NCI-H446 treated with DMSO at 0.1 percent for 48 hours (cell line): Measurements from ENCODE around the gene GABPA.
"Not testable (repeated sequence)": the region's sequence is repeated elsewhere in the genome, so short reads cannot be mapped to it uniquely, and the experiment has no call there.

Source experiments
- DNase-seq: peaks from one replicate; lab custom pipeline; 2025; lab: John Stamatoyannopoulos, UW

GABPA gene

DNA sequence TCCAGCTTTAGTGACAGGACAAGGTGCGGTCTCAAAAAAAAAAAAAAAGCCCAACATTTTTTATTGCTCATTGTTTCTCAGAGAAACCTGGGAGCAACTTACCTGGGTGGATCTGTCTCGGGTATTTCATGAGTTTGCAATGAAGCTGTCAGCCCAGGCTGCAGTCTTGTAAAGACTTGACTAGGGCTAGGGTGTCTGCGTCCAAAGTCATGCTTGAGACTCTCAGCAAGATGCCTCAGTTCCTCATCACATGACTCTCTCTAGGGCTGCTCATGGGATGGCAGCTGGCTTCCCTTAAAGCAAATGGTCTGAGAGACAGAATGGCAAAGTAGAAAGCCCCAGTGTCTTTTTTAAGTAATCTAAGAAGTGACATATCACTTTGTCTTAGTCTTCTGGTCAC lies 8.1 kb downstream of the GABPA start:
- DNase-seq: no peak

DNA sequence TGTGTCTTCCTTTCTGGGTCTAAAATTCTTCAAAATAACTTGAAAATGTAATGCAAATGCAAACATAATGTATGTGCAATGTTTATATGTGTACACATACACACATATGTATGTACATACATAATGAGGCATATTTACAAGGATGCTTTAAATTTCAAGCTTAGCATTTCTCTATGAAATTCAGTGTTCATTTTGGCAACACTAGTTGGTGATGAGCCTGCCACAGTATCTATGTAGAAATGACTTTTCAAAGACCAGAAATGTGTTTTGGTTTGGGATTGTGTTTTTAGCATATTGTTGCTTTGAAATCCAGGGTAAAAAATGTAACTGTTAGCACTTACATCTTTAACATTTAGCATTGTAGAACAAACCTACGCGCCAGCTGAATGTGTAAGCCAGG lies 10.1 kb downstream of the GABPA start:
- no peak for DNase-seq

DNA sequence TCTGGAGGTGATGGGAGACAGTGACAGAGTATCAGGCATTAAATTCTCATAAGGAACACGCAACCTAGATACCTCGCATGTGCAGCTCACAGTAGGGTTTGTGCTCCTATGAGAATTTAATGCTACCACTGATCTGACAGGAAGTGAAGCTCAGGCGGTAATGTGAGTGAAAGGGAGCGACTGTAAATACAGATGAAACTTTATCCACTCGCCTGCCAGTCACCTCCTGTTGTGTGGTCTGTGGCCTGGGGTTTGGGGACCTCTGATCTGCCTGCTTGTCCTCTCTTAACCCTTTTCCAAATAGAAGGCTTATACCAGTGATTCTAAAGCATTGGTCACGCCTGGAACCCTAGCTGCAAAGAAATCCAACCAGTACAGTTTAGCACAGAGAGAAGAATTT lies 15.3 kb downstream of the GABPA start:
- DNase-seq: no peak

DNA sequence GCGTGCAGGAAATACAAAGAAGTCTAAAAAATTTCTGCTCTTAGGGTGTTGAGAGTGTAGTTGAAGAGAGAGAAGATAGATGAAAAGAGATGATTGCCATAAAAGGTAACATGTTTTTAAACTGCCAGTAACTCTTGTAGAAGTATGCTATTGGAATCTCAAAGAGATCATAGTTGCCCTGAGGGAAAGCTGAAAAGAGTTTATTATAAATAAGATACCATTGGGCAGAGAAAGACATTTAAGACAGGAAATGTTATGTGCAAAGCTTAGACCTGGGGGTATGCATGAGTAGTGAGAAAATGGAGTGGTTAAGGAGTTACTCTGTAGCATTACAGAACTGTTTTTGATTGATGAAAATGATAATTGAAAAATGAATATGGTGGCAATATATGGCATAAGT lies 17.6 kb downstream of the GABPA start:
- DNase-seq: no peak

DNA sequence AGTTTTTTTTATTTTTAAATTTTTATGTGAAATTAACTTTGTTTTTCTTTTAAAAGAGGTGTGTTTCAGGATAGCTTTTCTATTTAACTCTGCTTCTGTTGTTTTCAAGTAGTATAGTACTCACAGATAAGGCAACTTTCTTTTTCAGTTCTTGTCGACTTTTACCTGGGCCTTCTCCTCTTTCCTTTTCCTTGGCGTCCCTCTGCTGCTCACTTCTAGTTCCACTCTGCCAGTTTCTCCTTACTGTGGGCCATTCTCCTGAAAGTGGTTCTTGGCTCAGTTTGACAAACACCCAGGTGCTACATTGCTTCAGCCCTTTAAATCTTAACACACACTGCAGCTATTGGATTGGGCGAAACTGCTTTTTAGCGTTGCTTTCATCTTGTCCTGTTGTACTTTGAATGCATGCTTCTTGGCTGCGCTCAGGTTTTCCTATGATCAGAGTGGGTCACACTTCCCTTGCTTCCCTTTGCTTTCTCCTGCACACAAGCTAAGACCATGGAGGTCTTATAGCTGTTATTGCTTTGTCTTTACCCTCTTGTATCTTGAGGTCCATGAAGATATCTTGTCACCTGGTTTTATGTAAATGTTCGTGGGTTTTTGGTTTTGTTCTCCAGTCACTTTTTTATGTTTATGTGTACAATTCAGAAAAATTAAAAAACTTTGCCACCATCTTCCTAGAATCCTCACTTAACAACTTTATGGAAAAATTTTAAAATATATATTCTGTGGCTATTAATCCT lies 21.6 kb downstream of the GABPA start:
- no peak for DNase-seq

DNA sequence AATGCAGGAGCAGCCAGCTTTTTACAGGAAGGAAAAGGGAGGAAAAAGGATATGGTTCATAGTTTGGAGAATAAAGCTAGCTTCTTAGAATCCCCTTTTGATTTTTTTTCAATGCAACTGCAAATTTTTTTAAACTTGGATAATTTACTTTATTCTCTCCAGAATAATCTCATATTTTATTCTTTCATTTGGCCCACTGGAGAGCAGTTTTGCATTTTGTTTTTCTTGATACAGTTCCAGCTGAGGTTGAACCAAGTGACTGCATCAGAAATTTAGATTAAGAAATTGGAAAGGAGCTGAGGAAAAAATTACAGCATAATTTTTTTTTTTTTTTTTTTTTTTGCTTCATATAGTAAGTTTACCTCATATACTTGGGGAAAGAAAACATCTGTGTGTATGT lies 22.8 kb downstream of the GABPA start:
- no peak for DNase-seq

DNA sequence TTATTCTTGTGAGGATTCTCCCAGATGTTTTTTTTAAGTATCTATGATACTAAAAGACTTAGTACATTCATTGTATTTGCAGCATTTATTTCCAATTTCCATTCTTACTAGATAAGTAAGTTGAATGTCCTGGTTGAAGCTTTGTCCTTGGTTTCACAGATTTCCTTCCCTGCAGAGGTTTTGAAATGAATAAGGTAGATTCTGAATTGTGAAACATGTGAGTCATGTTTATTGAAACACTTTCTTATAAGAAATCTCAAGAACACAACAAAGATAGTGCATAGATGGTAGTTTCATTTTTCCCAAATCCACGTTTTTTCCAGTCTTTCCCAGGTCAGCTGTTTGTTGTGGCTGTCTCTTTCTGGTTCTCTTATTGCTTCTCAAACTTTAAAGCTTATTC lies 24.8 kb downstream of the GABPA start:
- no peak for DNase-seq

DNA sequence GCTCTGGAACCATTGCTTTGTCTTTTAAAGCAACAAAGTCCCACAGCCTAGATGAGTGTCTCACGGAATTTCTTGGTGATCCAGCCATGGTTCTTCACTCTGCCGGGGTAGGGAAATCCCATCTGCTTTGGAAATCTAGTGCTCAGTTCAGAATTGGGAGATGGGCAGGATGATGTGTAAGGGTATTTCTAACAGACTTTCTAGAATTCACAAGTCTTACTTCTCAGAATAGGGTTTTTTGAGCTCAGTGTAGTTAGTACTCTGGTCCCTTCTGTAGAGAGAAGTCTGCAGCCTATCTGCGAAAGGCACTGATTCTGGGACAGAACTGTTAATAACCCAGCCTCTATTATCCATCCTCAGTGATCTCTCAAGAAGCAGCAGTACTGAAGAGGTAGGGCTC lies 25.3 kb downstream of the GABPA start:
- no peak for DNase-seq

DNA sequence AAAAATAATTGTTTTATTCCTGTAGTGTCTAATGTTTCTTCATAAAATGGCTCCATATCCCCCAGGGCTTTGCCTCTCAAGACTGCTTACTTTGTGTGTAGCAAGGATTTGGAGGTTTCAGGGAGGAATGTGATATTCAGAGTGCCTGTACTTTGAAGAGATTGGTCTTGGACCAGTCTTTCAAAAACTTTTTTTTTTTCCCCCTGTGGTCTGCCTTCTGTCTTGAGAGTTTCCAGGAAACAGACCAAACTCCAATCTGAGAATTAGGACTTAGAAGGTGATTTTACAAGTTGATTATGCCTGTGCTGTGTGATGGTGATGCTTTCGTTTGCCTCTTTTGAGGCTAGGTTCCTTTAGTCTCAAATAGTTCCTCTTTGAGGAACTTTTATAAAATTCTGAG lies 25.9 kb downstream of the GABPA start:
- DNase-seq: no peak

DNA sequence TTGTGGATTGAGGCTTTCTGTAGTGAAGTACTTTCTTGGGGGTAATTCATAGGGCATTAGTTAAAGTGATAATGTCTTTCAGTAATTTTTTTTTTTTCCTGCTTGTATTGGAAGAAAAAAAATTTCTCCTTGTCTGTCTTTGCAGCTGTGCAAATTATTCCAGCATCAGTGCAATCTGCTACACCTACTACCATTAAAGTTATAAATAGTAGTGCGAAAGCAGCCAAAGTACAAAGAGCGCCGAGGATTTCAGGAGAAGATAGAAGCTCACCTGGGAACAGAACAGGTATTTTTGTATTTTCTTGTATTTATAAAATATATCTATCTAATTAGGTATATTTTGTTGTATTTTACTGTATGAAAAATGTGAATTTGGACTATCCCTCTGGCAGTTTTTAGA lies 29.3 kb downstream of the GABPA start:
- DNase-seq: no peak

DNA sequence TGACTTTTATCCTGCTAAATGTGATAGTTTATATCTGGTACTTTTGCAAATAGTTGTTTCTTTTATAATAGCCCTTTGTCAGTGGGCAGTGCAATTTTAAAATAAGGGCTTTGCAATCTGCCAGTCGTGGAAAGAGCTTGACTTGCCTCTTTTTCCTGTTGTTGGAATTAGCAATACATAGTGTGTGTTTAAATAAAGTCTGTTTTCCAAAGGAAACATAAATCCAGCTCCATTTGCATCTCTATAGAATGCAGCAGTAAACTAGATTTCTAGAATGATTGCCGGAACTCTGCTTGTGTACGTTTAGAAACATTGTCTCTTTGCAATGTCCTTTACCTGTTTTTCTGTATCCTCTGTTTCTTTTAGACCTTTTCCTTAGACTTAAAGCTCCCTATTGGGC lies 33.1 kb downstream of the GABPA start:
- no peak for DNase-seq

DNA sequence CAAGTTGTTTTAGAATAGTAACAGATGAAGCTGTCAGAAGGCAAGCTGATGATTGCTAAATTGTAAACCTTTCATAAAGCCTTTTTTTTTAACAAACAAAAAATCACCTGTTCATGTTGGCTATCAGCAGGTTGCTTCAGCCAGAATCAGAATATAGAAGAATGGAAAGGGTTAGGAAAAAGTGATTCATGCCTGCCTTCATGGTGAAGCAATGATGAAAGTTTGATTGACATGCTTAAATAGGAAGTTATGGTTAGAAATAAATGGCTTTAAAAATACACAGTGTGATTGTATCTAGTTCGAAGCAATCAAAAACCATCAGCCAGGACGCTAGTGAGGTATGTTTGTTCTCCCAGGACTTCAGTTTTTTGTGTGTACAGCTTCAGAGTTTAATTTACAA lies 37.9 kb downstream of the GABPA start:
- no peak for DNase-seq

DNA sequence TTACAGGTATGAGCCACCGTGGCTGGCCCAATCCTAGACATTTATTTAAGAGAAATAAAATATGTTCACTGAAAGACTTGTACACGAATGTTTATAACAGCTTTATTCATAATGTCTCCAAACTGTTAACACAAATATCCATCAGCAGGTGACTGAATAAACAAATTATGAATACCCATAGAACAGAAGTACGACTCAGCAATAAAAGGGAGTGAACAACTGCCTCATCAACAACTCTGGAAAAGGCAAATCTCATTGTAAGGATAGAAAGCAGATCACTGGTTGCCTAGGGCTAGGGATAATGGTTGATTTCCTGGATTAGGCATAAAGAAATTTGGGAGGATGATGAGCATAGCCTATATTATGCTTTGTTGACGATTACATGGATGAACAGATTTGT lies 41.7 kb downstream of the GABPA start:
- no peak for DNase-seq

DNA sequence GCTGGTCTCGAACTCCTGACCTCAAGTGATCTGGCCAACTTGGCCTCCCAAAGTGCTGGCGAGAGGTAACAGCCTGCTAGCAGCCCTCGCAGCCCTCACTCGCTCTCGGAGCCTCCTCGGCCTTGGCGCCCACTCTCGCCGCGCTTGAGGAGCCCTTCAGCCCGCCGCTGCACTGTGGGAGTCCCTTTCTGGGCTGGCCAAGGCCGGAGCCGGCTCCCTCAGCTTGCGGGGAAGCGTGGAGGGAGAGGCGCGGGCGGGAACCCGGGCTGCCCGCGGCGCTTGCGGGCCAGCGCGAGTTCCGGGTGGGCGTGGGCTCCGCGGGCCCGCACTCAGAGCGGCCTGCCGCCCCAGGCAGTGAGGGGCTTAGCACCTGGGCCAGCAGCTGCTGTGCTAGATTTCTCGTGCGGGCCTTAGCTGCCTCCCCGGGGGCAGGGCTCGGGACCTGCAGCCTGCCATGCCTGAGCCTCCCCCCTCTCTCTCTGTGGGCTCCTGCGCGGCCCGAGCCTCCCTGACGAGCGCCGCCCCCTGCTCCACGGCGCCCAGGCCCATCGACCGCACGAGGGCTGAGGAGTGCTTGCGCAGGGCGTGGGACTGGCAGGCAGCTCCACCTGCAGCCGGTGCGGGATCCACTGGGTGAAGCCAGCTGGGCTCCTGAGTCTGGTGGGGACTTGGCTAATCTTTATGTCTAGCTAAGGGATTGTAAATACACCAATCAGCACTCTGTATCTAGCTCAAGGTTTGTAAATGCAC lies 43.5 kb downstream of the GABPA start:
- DNase-seq: not testable (repeated sequence)

DNA sequence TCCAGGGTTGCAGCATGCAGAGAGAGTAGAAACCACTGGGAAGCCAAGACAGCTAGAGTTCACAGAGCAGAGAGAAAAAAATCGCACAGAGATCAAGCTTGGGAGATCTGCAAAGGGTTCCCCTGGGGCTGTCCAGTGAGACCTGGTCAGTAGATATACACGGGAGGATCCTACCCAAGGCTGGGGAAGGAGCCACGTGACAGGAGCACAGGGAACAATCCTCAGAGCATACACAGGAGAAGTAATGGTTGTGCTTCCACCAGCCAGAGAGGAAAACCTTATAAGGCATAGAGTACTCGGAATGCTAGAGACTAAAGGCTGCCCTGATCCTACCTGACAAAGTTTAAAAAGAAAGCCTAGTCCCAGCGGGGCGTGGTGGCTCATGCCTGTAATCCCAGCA lies 53.9 kb downstream of the GABPA start:
- no peak for DNase-seq

DNA sequence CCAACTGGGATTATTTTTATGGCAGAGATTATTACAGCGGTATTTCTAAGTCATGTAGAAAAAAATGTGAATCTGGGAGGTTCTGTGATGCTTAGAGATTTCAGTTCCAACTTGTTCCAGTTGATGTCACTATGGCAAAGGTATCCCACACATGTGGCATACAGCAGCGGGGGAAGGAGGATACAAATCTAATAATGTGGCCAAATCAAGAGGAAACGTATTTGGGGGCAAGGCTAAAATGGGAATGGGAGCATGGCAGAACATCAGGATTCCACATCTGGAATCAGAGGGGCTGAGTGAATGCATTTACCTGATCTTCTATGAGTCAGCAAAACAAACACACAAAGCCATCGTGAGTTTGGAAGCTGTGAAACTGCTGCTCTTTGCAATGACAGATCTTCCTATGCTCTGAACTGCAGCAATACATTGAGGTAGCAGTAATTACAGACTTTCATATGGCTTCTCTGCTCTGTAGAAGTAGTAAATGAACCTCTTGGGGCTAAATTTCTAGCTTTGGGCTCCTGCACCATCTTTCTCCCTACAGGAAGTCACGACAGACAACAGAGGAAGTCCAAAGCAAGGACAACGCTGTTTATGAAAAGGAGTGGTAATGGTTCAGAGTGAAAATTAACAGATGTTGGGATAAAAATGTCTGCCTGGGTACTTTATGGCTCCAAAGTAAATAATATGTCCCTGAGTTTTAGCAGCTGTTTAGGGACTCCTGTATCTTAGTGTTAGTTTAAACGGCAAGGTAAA lies 55.5 kb downstream of the GABPA start:
- peak; percentile 65 for DNase-seq

DNA sequence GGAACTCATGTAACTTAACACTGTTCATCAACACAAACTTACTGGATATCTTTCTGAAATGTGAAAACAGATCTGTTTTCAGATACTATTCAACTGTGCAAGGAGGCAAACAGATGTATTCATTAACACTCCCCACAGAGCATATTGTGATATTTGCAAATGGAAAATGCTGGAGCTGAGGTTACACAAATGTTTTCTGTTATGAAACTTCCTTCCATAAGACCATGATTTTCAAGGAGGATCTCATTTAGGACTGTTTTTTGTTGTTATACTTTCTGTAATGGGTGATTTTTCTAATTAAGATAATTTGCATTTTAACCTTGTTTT lies 56.1 kb downstream of the GABPA start:
- DNase-seq: no peak

DNA sequence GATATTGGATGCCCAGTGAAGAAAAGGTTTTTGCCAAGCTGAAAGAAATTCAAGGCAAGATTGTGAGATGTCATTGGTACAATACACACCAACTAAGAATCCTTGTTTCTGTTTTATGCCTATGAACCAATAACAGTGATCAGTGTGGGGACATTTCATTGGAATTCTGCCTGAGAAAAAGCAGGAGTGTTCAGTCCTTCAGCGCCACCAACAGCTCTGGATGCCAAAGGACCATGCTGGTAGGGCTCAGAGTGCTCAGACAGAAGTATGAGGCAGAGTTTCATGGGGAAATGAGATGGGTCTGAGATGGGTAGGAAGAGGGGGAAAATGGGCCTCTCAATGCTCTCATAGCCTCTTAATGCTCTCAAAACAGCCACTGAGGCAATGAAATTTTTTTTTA lies 56.5 kb downstream of the GABPA start:
- DNase-seq: no peak

DNA sequence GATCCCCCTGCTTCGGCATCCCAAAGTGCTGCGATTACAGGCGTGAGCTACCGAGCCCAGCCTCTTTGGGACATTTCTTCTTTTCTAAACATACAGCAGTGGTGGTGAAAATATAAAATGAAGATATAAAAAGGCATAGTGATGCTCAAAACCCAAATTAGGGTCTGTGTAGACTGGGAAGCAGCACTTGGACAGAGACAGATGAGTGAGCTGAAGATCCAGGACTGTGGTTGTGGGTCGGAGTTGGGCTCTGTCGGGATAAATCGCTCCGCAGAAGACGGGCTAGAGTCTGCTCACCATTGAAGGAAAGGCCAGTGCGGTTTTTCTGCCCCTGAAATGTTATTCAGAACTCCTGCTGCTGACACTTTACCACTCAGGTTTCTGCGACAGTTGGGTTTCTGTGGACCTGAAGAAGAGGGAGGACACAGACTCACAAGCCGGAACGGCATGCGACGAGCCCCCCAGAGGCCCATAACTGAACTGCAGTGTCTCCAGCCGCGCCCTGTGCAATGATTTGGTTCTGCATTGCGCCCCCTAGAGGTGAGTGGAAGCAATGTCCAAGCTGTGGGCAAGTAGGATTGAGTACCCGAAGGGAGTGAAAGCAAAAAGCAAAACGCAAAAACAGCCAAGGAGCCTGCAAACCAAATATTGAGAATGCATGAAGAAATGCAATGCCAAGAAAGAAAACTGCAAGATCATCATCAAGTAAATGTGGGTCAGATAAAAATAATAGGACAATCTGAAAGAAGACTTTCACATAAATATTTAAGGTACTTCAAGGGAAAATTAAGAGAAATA lies 66.6 kb downstream of the GABPA start:
- no peak for DNase-seq

DNA sequence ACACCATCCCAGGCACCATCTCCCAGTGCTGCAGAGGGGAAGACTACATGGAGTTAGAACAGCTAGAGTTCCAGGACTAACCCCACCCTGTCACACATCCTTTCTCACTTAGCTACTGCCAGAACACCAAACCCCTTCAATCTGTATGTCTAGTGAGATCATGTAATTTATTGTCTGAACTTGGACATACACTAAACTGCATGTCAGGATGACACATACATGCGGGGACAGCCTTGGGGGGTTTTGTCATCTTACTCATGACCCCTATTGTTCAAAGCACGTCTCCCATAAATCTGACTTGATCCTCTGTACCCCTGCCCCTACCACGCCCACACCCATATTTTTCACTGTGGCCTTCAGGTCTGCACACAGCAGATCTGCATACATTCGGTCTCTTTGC lies 71.3 kb downstream of the GABPA start:
- DNase-seq: no peak

DNA sequence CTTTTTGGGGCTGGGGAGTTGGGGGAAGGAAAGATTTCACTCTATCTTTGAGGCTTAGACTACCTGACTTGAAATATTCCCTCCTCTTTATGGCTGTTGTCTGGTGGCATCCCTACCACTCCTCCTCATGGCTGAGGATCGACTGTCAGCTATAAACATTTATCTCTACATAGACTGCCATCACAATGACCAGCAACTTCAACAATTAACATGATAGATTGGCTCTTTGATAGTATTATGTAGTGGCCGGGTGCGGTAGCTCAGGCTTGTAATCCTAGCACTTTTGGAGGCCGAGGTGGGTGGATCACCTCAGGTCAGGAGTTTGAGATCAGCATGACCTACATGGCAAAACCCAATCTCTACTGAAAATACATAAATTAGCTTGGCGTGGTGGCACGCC lies 72.4 kb downstream of the GABPA start:
- no peak for DNase-seq

DNA sequence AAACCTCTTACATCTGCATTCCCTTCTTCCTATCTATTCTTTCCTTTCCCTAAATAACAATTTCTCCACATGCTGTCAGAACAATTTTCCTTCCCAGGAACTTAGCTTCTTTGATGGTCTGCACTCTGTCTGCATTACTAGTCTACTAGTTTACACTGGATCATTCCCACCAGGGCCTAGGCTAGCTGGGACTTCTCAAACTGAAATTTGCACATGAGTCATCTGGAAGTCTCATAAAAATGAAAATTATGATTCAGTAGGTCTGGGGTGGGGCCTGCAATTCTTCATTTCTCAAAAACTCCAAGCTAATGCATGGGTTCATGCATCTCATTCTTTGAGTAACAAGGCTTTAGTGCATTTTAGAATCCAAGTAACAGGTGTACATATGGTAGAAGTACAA lies 74.2 kb downstream of the GABPA start:
- no peak for DNase-seq

DNA sequence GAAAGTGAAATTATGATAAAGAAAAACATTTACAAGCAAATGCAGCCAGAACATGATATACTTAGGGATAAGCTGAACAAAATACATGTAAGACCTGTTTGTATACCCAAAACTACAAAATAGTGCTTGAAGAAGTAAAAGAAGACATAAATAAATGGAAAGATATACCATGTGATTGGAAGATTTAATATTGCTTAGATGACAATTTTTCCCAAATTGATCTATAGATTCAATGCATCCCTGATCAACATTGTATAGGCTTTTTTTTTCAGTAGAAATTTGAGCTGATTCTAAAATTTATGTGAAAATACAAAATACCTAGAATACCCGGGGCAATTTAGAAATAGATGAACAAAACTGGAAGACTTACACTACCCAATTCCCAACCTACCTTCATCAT lies 76.4 kb downstream of the GABPA start:
- no peak for DNase-seq
